GM12801 (cell line): ENCODE data around the gene SLC15A3.

ENCODE experiments used
- CTCF ChIP-seq: IDR thresholded peaks from one replicate; pipeline ENCODE4 v1.5.1; 2011; ENCODE audit warnings: control low read depth; ENCODE audit not compliant: insufficient read length; ENCODE audit errors: extremely low read depth

The SLC15A3 gene

GRCh38 chr11:60900673-60901404 is 51.1 kb downstream of the SLC15A3 start:
- TF ChIP-seq CTCF, result no peak

GRCh38 chr11:60899977-60900376 is 52.0 kb downstream of the SLC15A3 start:
- no peak for TF ChIP-seq CTCF

GRCh38 chr11:60899046-60899936 is 52.7 kb downstream of the SLC15A3 start:
- TF ChIP-seq CTCF, result peak; percentile 91

- no peak for TF ChIP-seq CTCF
Measured at GRCh38 chr11:60897496-60897895, 54.5 kb downstream of the SLC15A3 start.

GRCh38 chr11:60895687-60896086 is 56.3 kb downstream of the SLC15A3 start:
- no peak for TF ChIP-seq CTCF

- TF ChIP-seq CTCF, result no peak
Measured at GRCh38 chr11:60891103-60891741, 60.8 kb downstream of the SLC15A3 start.

- TF ChIP-seq CTCF, result no peak
Measured at GRCh38 chr11:60890696-60891095, 61.3 kb downstream of the SLC15A3 start.
